GM18868 (cell line): Measurements from ENCODE around the gene BRAF.
"Not testable (repeated sequence)": the region's sequence is repeated elsewhere in the genome, so short reads cannot be mapped to it uniquely, and the experiment has no call there.

Experiments used
- ATAC-seq: cut with Tn5 transposase; IDR thresholded peaks from one replicate; pipeline ENCODE4 v1.9.1; 2021; ENCODE audit warnings: mild to moderate bottlenecking, moderate library complexity; ENCODE audit not compliant: unreplicated experiment

The BRAF gene

DNA sequence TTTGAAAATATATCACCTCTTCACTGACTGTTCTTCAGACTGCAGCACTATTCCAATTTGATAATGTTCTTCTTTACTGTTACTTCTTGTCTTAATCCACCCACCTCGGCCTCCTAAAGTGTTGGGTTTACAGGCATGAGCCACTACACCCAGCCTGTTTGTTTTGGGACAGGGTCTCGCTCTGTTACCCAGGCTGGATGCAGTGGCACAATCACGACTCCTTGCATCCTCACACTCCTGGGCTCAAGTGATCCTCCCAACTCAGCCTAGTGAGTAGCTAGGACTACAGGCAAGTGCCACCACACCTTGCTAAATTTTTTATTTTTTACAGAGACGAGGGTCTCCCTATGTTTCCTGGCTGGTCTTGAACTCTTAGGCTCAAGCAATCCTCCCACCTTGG is 150.4 kb downstream of the BRAF start:
- ATAC-seq, result no peak

DNA sequence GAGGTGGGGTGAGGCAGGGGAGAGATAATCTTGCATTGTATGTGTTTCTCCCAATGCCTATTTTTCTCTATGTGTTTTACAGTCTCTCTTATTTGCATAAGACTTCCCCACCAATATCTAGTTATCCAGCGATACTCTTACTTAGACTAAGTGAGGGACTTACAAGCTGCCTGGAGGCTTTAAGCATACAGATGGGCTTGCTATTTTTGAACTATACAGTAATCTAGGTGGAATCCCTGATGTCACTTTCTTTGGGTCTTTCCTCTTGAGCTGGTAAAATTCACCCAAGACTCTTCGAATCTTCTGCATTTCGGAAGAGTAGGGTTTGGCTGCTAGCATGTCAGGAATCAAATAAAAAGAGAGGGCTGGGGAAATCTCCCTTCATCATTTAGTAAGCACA is 151.6 kb downstream of the BRAF start:
- ATAC-seq, result no peak

DNA sequence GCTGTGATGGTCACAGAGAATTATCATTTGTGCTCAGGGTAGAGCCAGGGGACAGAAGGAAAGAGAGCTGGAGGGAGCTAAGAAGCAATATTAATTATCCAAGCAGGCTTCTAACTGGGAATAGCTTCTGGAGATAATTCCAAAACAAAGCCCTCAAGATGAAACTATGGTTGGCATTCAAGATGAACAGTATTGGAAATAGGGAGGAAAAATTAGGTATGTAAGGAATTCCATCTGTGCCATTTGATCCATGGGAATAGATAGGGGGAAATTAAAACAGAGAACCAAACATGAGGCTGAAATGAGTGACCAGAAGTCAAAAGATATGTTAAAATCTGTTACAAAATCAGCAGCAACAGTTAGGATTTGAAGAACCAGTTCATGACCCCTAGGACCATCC is 152.9 kb downstream of the BRAF start:
- ATAC-seq, result no peak

DNA sequence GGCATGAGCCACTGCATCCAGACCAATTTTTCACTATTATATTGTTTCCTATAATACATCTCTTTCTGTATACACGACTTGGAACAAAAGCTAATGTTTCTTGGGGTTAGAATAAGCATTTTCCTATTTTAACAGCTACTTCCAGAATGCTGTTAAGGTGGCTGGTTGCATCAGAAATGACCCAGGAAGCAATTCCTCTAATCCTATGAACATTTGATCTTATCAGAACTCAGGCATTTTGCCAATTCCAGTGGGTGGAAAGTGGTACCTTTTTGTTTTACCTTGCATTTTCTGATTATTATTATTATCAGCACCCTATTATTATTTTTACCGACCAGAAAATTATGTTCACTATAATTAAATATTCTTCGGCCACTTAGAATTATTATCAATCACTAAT is 154.9 kb downstream of the BRAF start:
- ATAC-seq, result no peak

- no peak for ATAC-seq
Measured at GRCh38 chr7:140767418-140767817, 157.3 kb downstream of the BRAF start.

GRCh38 chr7:140765441-140765840 is 159.3 kb downstream of the BRAF start:
- ATAC-seq, result not testable (repeated sequence)

- not testable (repeated sequence) for ATAC-seq
Measured at GRCh38 chr7:140763166-140763565, 161.6 kb downstream of the BRAF start.

DNA sequence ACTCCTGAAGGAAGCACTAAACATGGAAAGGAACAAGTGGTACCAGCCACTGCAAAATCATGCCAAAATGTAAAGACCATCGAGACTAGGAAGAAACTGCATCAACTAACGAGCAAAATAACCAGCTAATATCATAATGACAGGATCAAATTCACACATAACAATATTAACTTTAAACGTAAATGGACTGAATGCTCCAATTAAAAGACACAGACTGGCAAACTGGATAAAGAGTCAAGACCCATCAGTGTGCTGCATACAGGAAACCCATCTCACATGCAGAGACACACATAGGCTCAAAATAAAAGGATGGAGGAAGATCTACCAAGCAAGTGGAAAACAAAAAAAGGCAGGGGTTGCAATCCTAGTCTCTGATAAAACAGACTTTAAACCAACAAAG is 163.4 kb downstream of the BRAF start:
- not testable (repeated sequence) for ATAC-seq

DNA sequence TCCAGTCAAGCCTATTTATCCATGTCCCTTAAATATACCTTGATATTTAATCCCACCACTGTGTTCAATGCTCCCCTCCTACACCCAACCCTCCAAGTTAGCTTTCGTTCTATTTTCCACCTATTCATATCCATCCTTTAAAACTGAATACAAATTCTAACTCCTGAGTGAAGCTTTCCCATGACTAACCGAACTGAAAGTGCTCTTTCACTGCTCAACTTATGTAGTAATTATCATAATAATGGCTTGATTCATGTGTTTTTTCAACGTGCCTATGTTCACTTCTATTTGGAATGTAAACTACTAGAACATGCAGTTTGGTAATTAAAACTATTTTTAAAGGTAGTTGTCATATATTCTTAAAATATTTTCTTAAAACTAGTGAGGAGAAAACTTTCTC is 170.2 kb downstream of the BRAF start:
- no peak for ATAC-seq

DNA sequence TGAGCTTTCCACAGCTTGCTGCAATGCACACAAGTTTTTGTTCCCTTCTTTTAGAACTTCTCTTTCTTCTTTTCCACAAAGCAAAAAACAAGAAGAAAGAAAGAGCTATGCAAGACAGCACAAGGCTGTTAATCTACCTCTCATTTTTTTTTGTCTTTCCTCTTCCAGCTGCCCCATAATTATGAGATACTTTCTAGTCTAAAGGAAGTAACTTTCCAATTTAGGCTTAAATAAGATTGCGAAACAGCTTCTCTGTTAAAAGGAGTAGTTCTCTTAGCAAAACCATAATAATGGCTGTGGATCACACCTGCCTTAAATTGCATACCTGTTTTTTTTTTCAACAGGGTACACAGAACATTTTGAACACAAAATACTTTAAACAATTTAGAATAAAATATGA is 172.2 kb downstream of the BRAF start:
- ATAC-seq, result no peak

DNA sequence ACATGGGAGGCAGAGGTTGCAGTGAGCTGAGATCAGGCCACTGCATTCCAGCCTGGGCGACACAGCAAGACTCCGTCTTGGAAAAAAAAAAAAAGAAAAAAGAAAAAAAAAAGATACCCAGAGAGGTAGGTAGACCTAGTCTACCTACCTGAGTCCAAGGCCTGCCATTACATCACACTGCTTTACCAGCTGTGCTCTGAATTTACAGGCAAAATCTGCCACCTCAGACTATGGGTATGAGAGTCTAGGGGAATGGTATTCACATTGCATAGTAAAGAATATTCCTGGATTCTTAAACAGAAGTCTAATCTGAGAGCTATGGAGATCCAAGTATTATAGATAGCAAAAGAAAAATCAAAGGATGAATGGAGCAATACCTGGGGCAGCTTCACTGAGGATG is 178.0 kb downstream of the BRAF start:
- no peak for ATAC-seq

GRCh38 chr7:140745266-140746058 is 179.3 kb downstream of the BRAF start:
- no peak for ATAC-seq

DNA sequence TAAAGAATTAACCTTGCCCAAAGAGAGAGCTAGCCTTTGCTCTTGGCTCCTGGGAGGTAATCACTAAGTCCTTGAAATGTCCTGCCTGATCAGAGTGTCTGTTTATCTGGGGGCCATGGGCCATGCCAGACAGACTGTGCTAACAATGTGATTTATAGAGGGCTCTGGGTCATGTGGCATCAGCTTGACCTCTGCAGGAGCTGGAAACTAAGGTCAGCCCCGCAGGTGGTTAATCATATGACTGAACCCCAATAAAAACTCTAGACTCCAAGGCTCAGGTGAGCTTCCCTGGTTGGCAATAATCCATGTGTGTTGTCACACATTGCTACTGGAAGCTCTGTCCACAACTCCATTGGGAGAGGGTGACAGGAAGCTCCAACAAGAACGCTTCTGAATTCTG is 180.7 kb downstream of the BRAF start:
- no peak for ATAC-seq

DNA sequence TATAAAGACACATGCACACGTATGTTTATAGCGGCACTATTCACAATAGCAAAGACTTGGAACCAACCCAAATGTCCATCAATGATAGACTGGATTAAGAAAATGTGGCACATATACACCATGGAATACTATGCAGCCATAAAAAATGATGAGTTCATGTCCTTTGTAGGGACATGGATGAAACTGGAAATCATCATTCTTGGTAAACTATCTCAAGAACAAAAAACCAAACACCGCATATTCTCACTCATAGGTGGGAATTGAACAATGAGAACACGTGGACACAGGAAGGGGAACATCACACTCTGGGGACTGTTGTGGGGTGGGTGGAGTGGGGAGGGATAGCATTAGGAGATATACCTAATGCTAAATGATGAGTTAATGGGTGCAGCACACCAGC is 181.5 kb downstream of the BRAF start:
- not testable (repeated sequence) for ATAC-seq

DNA sequence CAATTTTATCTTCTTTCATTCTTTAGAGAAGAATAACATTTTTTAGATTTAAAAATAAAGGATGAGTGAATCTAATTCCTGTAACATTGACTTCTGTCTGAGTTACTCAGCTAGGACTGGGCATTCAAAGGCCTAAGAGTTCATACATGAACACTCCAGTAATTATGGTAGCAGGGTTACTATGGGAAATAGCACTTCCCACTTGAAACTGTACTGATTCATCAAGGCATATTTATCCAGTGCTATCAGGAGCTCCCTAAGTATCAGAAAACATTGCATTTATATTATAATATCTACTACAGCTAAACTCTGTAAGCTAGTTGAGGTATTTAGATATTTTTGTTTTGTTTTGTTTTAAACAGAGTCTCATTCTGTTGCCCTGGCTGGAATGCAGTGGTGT is 186.4 kb downstream of the BRAF start:
- no peak for ATAC-seq

DNA sequence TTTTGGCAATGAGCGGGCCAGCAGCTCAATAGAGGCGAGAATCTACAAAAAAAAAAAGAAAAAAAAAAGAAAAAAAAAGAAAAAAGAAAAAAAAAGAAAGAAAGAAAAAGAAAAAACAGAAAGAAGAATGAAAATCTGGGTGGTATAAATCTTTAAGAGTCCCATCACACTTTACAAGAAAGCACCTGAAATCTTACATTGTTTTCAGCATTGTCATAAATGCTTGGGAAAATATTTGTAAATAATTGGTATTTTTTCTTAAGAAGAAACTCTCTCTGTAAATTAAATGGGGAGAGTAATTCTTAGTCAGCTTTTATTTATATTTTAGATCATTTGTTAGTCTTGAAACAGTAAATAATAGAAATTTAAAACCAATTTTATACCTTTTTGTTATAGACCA is 190.0 kb downstream of the BRAF start:
- ATAC-seq, result no peak

DNA sequence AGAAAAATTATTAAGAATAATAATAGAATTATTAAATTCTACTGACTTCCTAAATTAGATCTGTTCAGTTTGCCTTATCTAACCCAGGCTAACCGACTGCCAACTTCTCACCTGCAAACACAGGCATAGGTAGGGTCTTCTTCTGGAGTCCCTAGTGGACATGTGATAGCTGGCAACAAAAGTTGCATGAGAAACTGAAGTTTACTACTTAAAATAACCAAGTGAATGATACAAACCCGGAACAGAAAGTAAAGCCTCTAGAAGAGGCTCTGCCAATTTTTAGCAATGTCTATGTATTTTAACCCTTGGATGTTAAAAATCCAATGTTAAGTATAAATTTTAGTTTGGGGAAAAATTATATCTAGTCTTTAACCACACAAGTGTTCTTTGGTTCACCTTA is 190.6 kb downstream of the BRAF start:
- ATAC-seq, result no peak

- no peak for ATAC-seq
Measured at GRCh38 chr7:140732416-140732815, 192.3 kb downstream of the BRAF start.

DNA sequence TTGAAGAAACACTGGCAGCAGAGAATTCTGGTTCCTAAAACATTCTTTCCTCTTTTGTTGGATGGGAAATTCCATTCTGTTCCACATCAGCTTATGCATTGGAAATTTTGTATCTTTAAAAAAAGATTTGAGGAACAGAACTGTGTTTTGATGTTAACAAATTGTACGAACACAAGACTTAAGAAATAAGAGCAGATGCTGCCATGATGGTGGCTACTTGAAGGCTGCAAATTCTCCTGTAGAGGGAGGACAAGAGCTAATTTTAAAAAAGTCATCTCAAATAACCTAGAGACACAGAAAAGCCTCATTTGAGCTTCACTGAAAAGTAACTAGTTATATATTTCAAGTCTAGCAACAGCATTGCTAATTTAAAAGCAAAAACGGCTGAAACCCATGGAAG is 198.4 kb downstream of the BRAF start:
- no peak for ATAC-seq

- no peak for ATAC-seq
Measured at GRCh38 chr7:140724706-140725105, 200.0 kb downstream of the BRAF start.

DNA sequence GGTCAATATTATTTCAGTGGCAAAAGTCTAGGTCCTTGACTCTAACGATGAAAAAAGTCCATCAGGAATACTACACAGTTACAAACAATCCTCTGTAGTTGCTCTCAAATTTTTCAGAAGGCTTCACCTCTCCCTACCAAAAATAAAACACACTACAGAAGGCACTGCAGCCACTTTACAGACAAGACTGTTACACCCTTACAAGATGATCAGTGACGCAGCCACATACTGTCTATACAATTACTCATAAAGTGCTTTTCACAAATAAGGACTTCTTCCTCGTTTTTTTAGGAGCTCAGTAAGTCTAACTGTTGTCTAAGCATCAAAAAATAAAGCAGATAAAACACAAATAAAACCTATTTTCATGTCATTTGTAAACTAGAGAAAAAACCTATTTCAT is 201.2 kb downstream of the BRAF start:
- no peak for ATAC-seq

DNA sequence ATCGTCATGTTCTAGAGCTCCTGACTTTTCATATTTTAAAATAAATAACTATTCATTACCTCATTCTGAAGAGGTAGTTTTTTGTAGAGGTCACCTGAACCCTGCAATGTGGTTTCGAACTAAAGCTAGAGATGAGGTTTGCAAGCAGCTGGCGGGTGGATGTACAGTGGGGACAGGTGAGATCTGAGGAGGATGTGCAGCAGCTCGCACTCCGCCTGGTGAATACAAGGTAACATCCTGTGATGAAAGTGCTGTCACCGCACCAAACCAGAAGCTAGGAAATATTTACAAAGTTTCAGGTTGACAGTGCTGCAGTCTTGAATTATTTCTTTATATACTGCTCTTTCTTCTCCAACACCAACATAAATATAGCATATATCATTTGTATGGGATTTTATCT is 201.7 kb downstream of the BRAF start:
- no peak for ATAC-seq

DNA sequence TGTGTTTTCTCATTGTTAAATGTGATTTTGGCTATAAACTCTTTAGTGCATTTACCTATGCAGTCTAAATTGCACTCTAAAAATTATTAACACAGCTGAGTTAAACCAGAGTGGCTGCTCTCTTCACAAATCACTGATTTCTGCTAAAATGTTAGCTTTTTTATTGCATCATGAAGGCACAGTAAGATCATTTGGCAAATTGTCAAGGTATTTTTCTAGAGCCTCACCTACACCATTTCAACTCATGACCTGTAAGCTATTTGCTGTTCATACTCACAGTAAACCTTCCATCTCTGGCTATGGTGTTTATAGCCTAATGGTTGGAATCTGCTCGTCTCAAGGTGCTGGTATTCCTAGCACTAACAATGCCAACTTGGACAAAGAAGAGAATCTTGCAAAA is 202.5 kb downstream of the BRAF start:
- ATAC-seq, result no peak
